Psoas muscle (tissue), 8 donors: Measurements from ENCODE around the gene DHODH. TPM values are rescaled to one million over a fixed set of nuclear protein-coding genes. Genes with fewer than 3 reads are reported as not detected.

Experiments used
- ATAC-seq, 4 donors: fragments of 200-7000 bp; cut with Tn5 transposase; one replicate each; pipeline ENCODE4 v1.9.1; 2020; ENCODE audit warnings: moderate library complexity in 3 of 4, mild to moderate bottlenecking in 2 of 4
- DNase-seq, 2 donors: peaks; one replicate each; pipeline ENCODE4 v3.0.0-alpha.2; 2020
- H3K27ac ChIP-seq: fragments of 200-600 bp; one replicate; pipeline ENCODE4 v1.8.0; 2022
- H3K27me3 ChIP-seq, 3 donors: fragments of 200-600 bp in 1 of 3; one replicate each; pipeline versions ENCODE4 v1.6.1 to v1.8.0; 2013 to 2022; ENCODE audit warnings: low read length in 2 of 3, mild to moderate bottlenecking in 2 of 3, moderate library complexity in 1 of 3; ENCODE audit not compliant: insufficient read depth in 3 of 3
- H3K36me3 ChIP-seq, 2 donors: fragments of 200-600 bp in 1 of 2; one replicate each; pipeline versions ENCODE4 v1.6.1 to v1.8.0; 2013 to 2022; ENCODE audit warnings: low read depth in 1 of 2, mild to moderate bottlenecking in 1 of 2, moderate library complexity in 1 of 2; ENCODE audit not compliant: insufficient read depth in 1 of 2
- H3K4me1 ChIP-seq: fragments of 200-600 bp; one replicate; pipeline ENCODE4 v1.8.0; 2022
- H3K4me3 ChIP-seq: fragments of 200-600 bp; one replicate; pipeline ENCODE4 v1.8.0; 2022; ENCODE audit warnings: mild to moderate bottlenecking
- H3K9me3 ChIP-seq: fragments of 200-600 bp; one replicate; pipeline ENCODE4 v1.8.0; 2022
- CTCF ChIP-seq: fragments of 200-600 bp; IDR thresholded peaks from one replicate; pipeline ENCODE4 v1.8.0; 2022; ENCODE audit warnings: antibody characterized with exemption
- WGBS, 3 donors: extraction: QIAGEN DNeasy Blood & Tissue Kit; methylation state at CpG; one replicate each; pipeline versions ENCODE4 v1.1.6 to v1.1.7; 2013; 5-methylcytosine and 5-hydroxymethylcytosine counted together
- intact Hi-C, 2 donors: fragments of 100-400 bp; cut with DNase I; formaldehyde crosslinking; loops; one replicate each; pipeline versions ENCODE4 v1.11.0 to v1.14.2; 2022
- polyA plus RNA-seq, 3 donors: library from polyadenylated mRNA; stranded (reverse); fragments of 200-250 nt; gene quantifications; one replicate each; pipeline ENCODE4 v1.2.3, GENCODE V29; 2013
- total RNA-seq, 4 donors: library from RNA; stranded (reverse); fragmentation: NEBNext Ultra II Directional in 2 of 4; extraction: Animal tissue kit (Norgen Biotek cat#: 25700) in 2 of 4; gene quantifications; one replicate each; pipeline versions ENCODE4 v1.2.1 to v1.2.4, GENCODE V29; 2021 to 2023
- donor health status: healthy with polysubstance abuse.
- donor health status: DM: no; HTN: no; CAD: no; lungs with moderate emphysema.
- donor health status: Bipolar disorder and iron deficiency.
- donor health status: healthy.
- donor health status: DM: yes; HTN: yes; CAD: no.
- donor health status: DM: no; HTN: no; CAD: no.
- donor health status: DM: no; HTN: no; CAD: no.
- donor health status: DM: yes; HTN: yes; CAD: no.

The DHODH gene
- total and polyA plus RNA-seq, 7 donors = 7.3 to 13.4 (median 9.4) TPM

GRCh38 chr16:72042157-72042660 is 33.7 kb downstream of the DHODH start:
- ATAC-seq (peak; percentile 92 to 97 (median 96)), DNase-seq (peak; percentile 58 to 77)
- WGBS, 3 donors = 9 to 19% (median 17%) methylated on average over 2 of the region's 2 CpGs
- intact Hi-C loops = no loop called here
- Histone ChIP-seq H3K9me3 (no peaks in the 10 kb centered on the region), H3K4me1 (peaks cover 8% of the 10 kb centered on the region), H3K27ac (peak overlapping the region; percentile 84), H3K4me3 (no peak overlapping the region), H3K36me3 (no peaks in the 10 kb centered on the region), H3K27me3 (no peaks in the 10 kb centered on the region)
- TF ChIP-seq CTCF = no peak

GRCh38 chr16:72043058-72043457 is 34.5 kb downstream of the DHODH start:
- DNase-seq (peak in 1 of 2 donors; percentile 29), ATAC-seq (peak in 3 of 4 donors; percentile 28 to 49 (median 46))
- TF ChIP-seq CTCF = no peak

GRCh38 chr16:72043539-72043938 is 35.0 kb downstream of the DHODH start:
- Histone ChIP-seq H3K4me1 (peaks cover 8% of the 10 kb centered on the region), H3K4me3 (no peak overlapping the region), H3K27me3 (no peaks in the 10 kb centered on the region), H3K27ac (no peak overlapping the region), H3K36me3 (no peaks in the 10 kb centered on the region), H3K9me3 (no peaks in the 10 kb centered on the region)
- WGBS, 3 donors = 94 to 100% (median 96%) methylated on average over 1 of the region's 1 CpG
- TF ChIP-seq CTCF = no peak
- intact Hi-C loops = no loop called here
- no peak for DNase-seq
- ATAC-seq = no peak

More at GRCh38 chr16:72043058-72043457, 34.5 kb downstream of the DHODH start:
- Histone ChIP-seq H3K4me3 (no peak overlapping the region), H3K36me3 (no peaks in the 10 kb centered on the region), H3K4me1 (peaks cover 8% of the 10 kb centered on the region), H3K9me3 (no peaks in the 10 kb centered on the region), H3K27ac (peak overlapping the region; percentile 84), H3K27me3 (no peaks in the 10 kb centered on the region)
- WGBS, 3 donors = 25 to 37% (median 34%) methylated on average over 3 of the region's 3 CpGs
- intact Hi-C loops = no loop called here

- intact Hi-C loops = no loop called here
- Histone ChIP-seq H3K27ac (no peak overlapping the region), H3K4me3 (no peak overlapping the region), H3K4me1 (peaks cover 8% of the 10 kb centered on the region), H3K9me3 (no peaks in the 10 kb centered on the region), H3K27me3 (no peaks in the 10 kb centered on the region), H3K36me3 (no peaks in the 10 kb centered on the region)
- TF ChIP-seq CTCF = no peak
- no peak for ATAC-seq
- 72 to 82% (median 79%) methylated on average over 6 of the region's 6 CpGs for WGBS, 3 donors
- DNase-seq = no peak
Observed at GRCh38 chr16:72044296-72044695, 35.8 kb downstream of the DHODH start.

- Histone ChIP-seq H3K36me3 (no peaks in the 10 kb centered on the region), H3K4me3 (no peak overlapping the region), H3K27ac (no peak overlapping the region), H3K4me1 (peaks cover 12% of the 10 kb centered on the region), H3K9me3 (no peaks in the 10 kb centered on the region), H3K27me3 (no peaks in the 10 kb centered on the region)
- 65 to 82% (median 69%) methylated on average over 2 of the region's 2 CpGs for WGBS, 3 donors
- intact Hi-C loops = no loop called here
- no peak for ATAC-seq
- no peak for TF ChIP-seq CTCF
- DNase-seq = no peak
Observed at GRCh38 chr16:72044825-72045359, 36.3 kb downstream of the DHODH start.
